Osteocyte (in vitro differentiated cells): ENCODE results near the gene ACKR2. TPM values are rescaled to one million over a fixed set of nuclear protein-coding genes. Genes with fewer than 3 reads are reported as not detected.

Source experiments
- DNase-seq: peaks from one replicate; pipeline ENCODE4 v3.0.0; 2021; ENCODE audit warnings: mixed read lengths; ENCODE audit not compliant: unreplicated experiment; ENCODE audit errors: extremely low spot score
- H3K27ac Mint-ChIP-seq: one replicate; pipeline ENCODE4 v1.8.0; 2021; ENCODE audit warnings: mild to moderate bottlenecking, mixed read lengths; ENCODE audit not compliant: unreplicated experiment
- H3K27me3 Mint-ChIP-seq: one replicate; pipeline ENCODE4 v1.8.0; 2021; ENCODE audit warnings: mixed read lengths; ENCODE audit not compliant: unreplicated experiment
- H3K36me3 Mint-ChIP-seq: one replicate; pipeline ENCODE4 v1.8.0; 2021; ENCODE audit warnings: mixed read lengths; ENCODE audit not compliant: unreplicated experiment
- H3K4me1 Mint-ChIP-seq: one replicate; pipeline ENCODE4 v1.8.0; 2021; ENCODE audit warnings: mixed read lengths; ENCODE audit not compliant: unreplicated experiment
- H3K4me3 Mint-ChIP-seq: one replicate; pipeline ENCODE4 v1.8.0; 2021; ENCODE audit warnings: mild to moderate bottlenecking, moderate library complexity, mixed read lengths; ENCODE audit not compliant: unreplicated experiment
- H3K9me3 Mint-ChIP-seq: one replicate; pipeline ENCODE4 v1.8.0; 2021; ENCODE audit warnings: mixed read lengths; ENCODE audit not compliant: unreplicated experiment
- CTCF ChIP-seq: fragments of 200-600 bp; sonication (generic); IDR thresholded peaks from 2 replicates; pipeline ENCODE4 v1.5.0; 2021; ENCODE audit warnings: antibody characterized with exemption, mild to moderate bottlenecking, moderate library complexity
- total RNA-seq: library from RNA; stranded (reverse); gene quantifications from 2 replicates; pipeline ENCODE4 v1.2.1, GENCODE V29; 2021

ACKR2 gene
- total RNA-seq, 1 donor from 2014 or later: 0.19 TPM

DNA sequence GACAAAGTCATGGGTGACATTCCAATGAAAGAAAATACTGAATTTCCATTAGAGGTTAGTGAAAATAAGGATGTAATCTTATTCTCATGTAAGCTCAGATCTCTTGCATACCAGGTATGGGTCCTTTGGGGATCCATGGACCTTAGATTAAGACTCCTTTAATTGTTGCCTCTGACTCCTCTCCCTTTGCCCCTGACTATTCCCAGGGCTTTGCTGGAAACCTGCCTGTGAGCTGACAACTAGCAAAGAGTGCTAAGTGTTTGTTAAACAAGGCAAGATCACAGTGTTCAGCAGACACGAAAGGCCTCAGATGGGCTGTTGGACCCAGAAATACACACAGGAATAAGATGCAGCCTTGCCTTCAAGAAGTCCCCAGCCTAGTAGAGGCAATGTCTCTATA, 32.1 kb downstream of the ACKR2 start:
- Mint-ChIP-seq H3K4me3 (no peak overlapping the region), H3K4me1 (peaks cover 5% of the 10 kb centered on the region), H3K27ac (no peak overlapping the region), H3K9me3 (no peaks in the 10 kb centered on the region), H3K36me3 (no peaks in the 10 kb centered on the region), H3K27me3 (peaks cover 25% of the 10 kb centered on the region)
- DNase-seq: peak; percentile 25
- no peak for TF ChIP-seq CTCF

GRCh38 chr3:42843713-42844411, 34.6 kb downstream of the ACKR2 start:
- no peak overlapping the region for H3K27ac Mint-ChIP-seq
- H3K4me1 Mint-ChIP-seq: peaks cover 7% of the 10 kb centered on the region
- no peaks in the 10 kb centered on the region for H3K36me3 Mint-ChIP-seq
- peaks cover 23% of the 10 kb centered on the region for H3K27me3 Mint-ChIP-seq
- no peak for TF ChIP-seq CTCF
- H3K4me3 Mint-ChIP-seq: no peak overlapping the region
- H3K9me3 Mint-ChIP-seq: no peaks in the 10 kb centered on the region
- peak; percentile 54 for DNase-seq

DNA sequence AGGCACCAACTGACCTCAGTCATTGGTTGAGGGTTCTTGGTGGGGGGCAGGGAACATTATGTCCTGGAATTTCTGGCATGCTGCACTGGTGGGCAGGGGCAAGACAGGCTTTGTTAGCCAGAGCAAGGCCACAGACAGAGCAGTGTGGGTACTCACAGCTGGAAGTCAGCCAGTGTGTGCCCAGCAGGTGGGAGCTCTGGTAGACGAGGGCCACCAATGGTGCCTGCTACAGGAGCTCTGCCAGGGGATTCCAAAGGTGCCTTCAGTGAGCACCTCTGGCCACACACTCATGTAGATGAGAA, 35.1 kb downstream of the ACKR2 start:
- H3K4me1 Mint-ChIP-seq: peaks cover 7% of the 10 kb centered on the region
- H3K27me3 Mint-ChIP-seq: peaks cover 21% of the 10 kb centered on the region
- DNase-seq: peak; percentile 53
- H3K27ac Mint-ChIP-seq: no peak overlapping the region
- no peak overlapping the region for H3K4me3 Mint-ChIP-seq
- H3K9me3 Mint-ChIP-seq: no peaks in the 10 kb centered on the region
- no peak for TF ChIP-seq CTCF
- H3K36me3 Mint-ChIP-seq: no peaks in the 10 kb centered on the region

GRCh38 chr3:42844815-42845214, 35.6 kb downstream of the ACKR2 start:
- no peaks in the 10 kb centered on the region for H3K9me3 Mint-ChIP-seq
- no peak overlapping the region for H3K27ac Mint-ChIP-seq
- peaks cover 5% of the 10 kb centered on the region for H3K4me1 Mint-ChIP-seq
- H3K4me3 Mint-ChIP-seq: no peak overlapping the region
- peaks cover 21% of the 10 kb centered on the region for H3K27me3 Mint-ChIP-seq
- DNase-seq: peak; percentile 65
- TF ChIP-seq CTCF: no peak
- no peaks in the 10 kb centered on the region for H3K36me3 Mint-ChIP-seq

- no peak overlapping the region for H3K4me3 Mint-ChIP-seq
- peaks cover 5% of the 10 kb centered on the region for H3K4me1 Mint-ChIP-seq
- peaks cover 20% of the 10 kb centered on the region for H3K27me3 Mint-ChIP-seq
- no peaks in the 10 kb centered on the region for H3K9me3 Mint-ChIP-seq
- no peak for TF ChIP-seq CTCF
- DNase-seq: peak; percentile 64
- H3K36me3 Mint-ChIP-seq: no peaks in the 10 kb centered on the region
- no peak overlapping the region for H3K27ac Mint-ChIP-seq
These were observed 37.7 kb downstream of the ACKR2 start for GRCh38 chr3:42846685-42847522.
